Effector memory CD4-positive, alpha-beta T cell (primary cell): ENCODE data around the gene ATP6V0E2.

Experiments
- DNase-seq, 3 donors: peaks; one replicate each; pipeline ENCODE4 v3.0.0-alpha.2; 2020
- H3K27ac ChIP-seq: 2 replicates; pipeline ENCODE4 v1.7.0; 2013; ENCODE audit warnings: mild to moderate bottlenecking, low read length, moderate library complexity; ENCODE audit not compliant: insufficient read depth, poor library complexity, severe bottlenecking
- H3K27me3 ChIP-seq: replicated peaks from 2 replicates; pipeline ENCODE4 v1.7.0; 2013; ENCODE audit warnings: mild to moderate bottlenecking, low read length; ENCODE audit not compliant: insufficient read depth, control insufficient read depth, poor library complexity, severe bottlenecking
- H3K36me3 ChIP-seq: 2 replicates; pipeline ENCODE4 v1.7.0; 2013; ENCODE audit warnings: mild to moderate bottlenecking, low read length, moderate library complexity; ENCODE audit not compliant: control insufficient read depth, insufficient read depth
- H3K4me1 ChIP-seq: 2 replicates; pipeline ENCODE4 v1.7.0; 2013; ENCODE audit warnings: low read length, mild to moderate bottlenecking; ENCODE audit not compliant: control insufficient read depth, insufficient read depth, poor library complexity, severe bottlenecking
- H3K4me3 ChIP-seq: 2 replicates; pipeline ENCODE4 v1.7.0; 2013; ENCODE audit warnings: low read length, low read depth, mild to moderate bottlenecking; ENCODE audit not compliant: insufficient read depth, poor library complexity, severe bottlenecking
- H3K9me3 ChIP-seq: 2 replicates; pipeline ENCODE4 v1.7.0; 2013; ENCODE audit warnings: mild to moderate bottlenecking, low read length, moderate library complexity; ENCODE audit not compliant: control insufficient read depth

The ATP6V0E2 gene

GRCh38 chr7:149853157-149853556, 20.6 kb upstream of the ATP6V0E2 start:
- no peaks in the 10 kb centered on the region for H3K9me3 ChIP-seq
- peaks cover under 1% of the 10 kb centered on the region for H3K36me3 ChIP-seq
- H3K27ac ChIP-seq, result no peak overlapping the region
- no peak overlapping the region for H3K4me3 ChIP-seq
- peaks cover 28% of the 10 kb centered on the region for H3K4me1 ChIP-seq
- DNase-seq, result no peak
- no peaks in the 10 kb centered on the region for H3K27me3 ChIP-seq

GRCh38 chr7:149854611-149855360, 19.0 kb upstream of the ATP6V0E2 start:
- Histone ChIP-seq H3K9me3 (no peaks in the 10 kb centered on the region), H3K36me3 (peaks cover 6% of the 10 kb centered on the region), H3K4me3 (no peak overlapping the region), H3K27me3 (no peaks in the 10 kb centered on the region), H3K4me1 (peaks cover 28% of the 10 kb centered on the region), H3K27ac (peak overlapping the region; percentile 24)
- peak in 1 of 3 donors; percentile 19 for DNase-seq

GRCh38 chr7:149855361-149856305, 18.1 kb upstream of the ATP6V0E2 start:
- Histone ChIP-seq H3K4me1 (peaks cover 28% of the 10 kb centered on the region), H3K36me3 (peaks cover 11% of the 10 kb centered on the region), H3K4me3 (no peak overlapping the region), H3K27me3 (no peaks in the 10 kb centered on the region), H3K9me3 (no peaks in the 10 kb centered on the region), H3K27ac (no peak overlapping the region)
- no peak for DNase-seq

GRCh38 chr7:149856583-149856982, 17.2 kb upstream of the ATP6V0E2 start:
- Histone ChIP-seq H3K4me3 (no peak overlapping the region), H3K36me3 (peaks cover 19% of the 10 kb centered on the region)

GRCh38 chr7:149859369-149859768, 14.4 kb upstream of the ATP6V0E2 start:
- Histone ChIP-seq H3K27me3 (no peaks in the 10 kb centered on the region), H3K36me3 (peaks cover 28% of the 10 kb centered on the region), H3K27ac (no peak overlapping the region), H3K9me3 (no peaks in the 10 kb centered on the region), H3K4me3 (no peak overlapping the region), H3K4me1 (peaks cover 47% of the 10 kb centered on the region)
- DNase-seq, result no peak

More at GRCh38 chr7:149856583-149856982, 17.2 kb upstream of the ATP6V0E2 start:
- H3K9me3 ChIP-seq, result no peaks in the 10 kb centered on the region
- H3K4me1 ChIP-seq, result peaks cover 28% of the 10 kb centered on the region
- no peak overlapping the region for H3K27ac ChIP-seq
- peak in 1 of 3 donors; percentile 39 for DNase-seq
- H3K27me3 ChIP-seq, result no peaks in the 10 kb centered on the region

- Histone ChIP-seq H3K36me3 (peaks cover 28% of the 10 kb centered on the region), H3K27ac (no peak overlapping the region), H3K4me3 (no peak overlapping the region), H3K4me1 (peaks cover 47% of the 10 kb centered on the region), H3K9me3 (no peaks in the 10 kb centered on the region), H3K27me3 (no peaks in the 10 kb centered on the region)
- DNase-seq, result no peak
Observed at GRCh38 chr7:149859876-149860275, 13.9 kb upstream of the ATP6V0E2 start.

- Histone ChIP-seq H3K27me3 (no peaks in the 10 kb centered on the region), H3K36me3 (peaks cover 28% of the 10 kb centered on the region), H3K4me1 (peaks cover 46% of the 10 kb centered on the region), H3K4me3 (no peak overlapping the region), H3K27ac (no peak overlapping the region), H3K9me3 (no peaks in the 10 kb centered on the region)
- no peak for DNase-seq
Observed at GRCh38 chr7:149860821-149861727, 12.7 kb upstream of the ATP6V0E2 start.

- no peak for DNase-seq
- Histone ChIP-seq H3K36me3 (peaks cover 28% of the 10 kb centered on the region), H3K27me3 (no peaks in the 10 kb centered on the region), H3K27ac (no peak overlapping the region), H3K4me1 (peaks cover 48% of the 10 kb centered on the region), H3K9me3 (no peaks in the 10 kb centered on the region), H3K4me3 (no peak overlapping the region)
Observed at GRCh38 chr7:149861728-149862045, 12.1 kb upstream of the ATP6V0E2 start.

GRCh38 chr7:149862156-149862555, 11.6 kb upstream of the ATP6V0E2 start:
- Histone ChIP-seq H3K4me1 (peaks cover 48% of the 10 kb centered on the region), H3K9me3 (no peaks in the 10 kb centered on the region), H3K27me3 (no peaks in the 10 kb centered on the region), H3K27ac (no peak overlapping the region), H3K4me3 (no peak overlapping the region), H3K36me3 (peaks cover 28% of the 10 kb centered on the region)
- no peak for DNase-seq
